ENCODE measurements around the gene KITLG.
"Not testable (repeated sequence)": the region's sequence is repeated elsewhere in the genome, so short reads cannot be mapped to it uniquely, and the experiment has no call there.

KITLG gene

GRCh38 chr12:88580051-88580871 is at the start of gene KITLG:
Gene KITLG (minus strand): TSS chr12:88580471. CDS start chr12:88580278, 193 bp downstream.
- DNase-seq = peak; percentile 92

GRCh38 chr12:88628856-88629509 is 48.7 kb upstream of the KITLG start:
- DNase-seq = no peak

GRCh38 chr12:88628035-88628434 is 47.8 kb upstream of the KITLG start:
- not testable (repeated sequence) for DNase-seq

GRCh38 chr12:88627501-88627900 is 47.2 kb upstream of the KITLG start:
- no peak for DNase-seq

- DNase-seq = no peak
Observed at GRCh38 chr12:88625356-88625755, 45.1 kb upstream of the KITLG start.

GRCh38 chr12:88624911-88625310 is 44.6 kb upstream of the KITLG start:
- no peak for DNase-seq

- DNase-seq = no peak
Observed at GRCh38 chr12:88623777-88624548, 43.7 kb upstream of the KITLG start.

GRCh38 chr12:88617352-88617751 is 37.1 kb upstream of the KITLG start:
- no peak for DNase-seq

- DNase-seq = no peak
Observed at GRCh38 chr12:88615490-88615889, 35.2 kb upstream of the KITLG start.

GRCh38 chr12:88604646-88605045 is 24.4 kb upstream of the KITLG start:
- no peak for DNase-seq

GRCh38 chr12:88600272-88600671 is 20.0 kb upstream of the KITLG start:
- no peak for DNase-seq

GRCh38 chr12:88597365-88597764 is 17.1 kb upstream of the KITLG start:
- DNase-seq = no peak

- no peak for DNase-seq
Observed at GRCh38 chr12:88595697-88596096, 15.4 kb upstream of the KITLG start.

GRCh38 chr12:88594780-88595179 is 14.5 kb upstream of the KITLG start:
- no peak for DNase-seq

- no peak for DNase-seq
Observed at GRCh38 chr12:88591343-88591742, 11.1 kb upstream of the KITLG start.

GRCh38 chr12:88590851-88591250 is 10.6 kb upstream of the KITLG start:
- DNase-seq = no peak

- no peak for DNase-seq
Observed at GRCh38 chr12:88585077-88585476, 4.8 kb upstream of the KITLG start.

- DNase-seq = peak; percentile 49
Observed at GRCh38 chr12:88579601-88580050, 645 bp downstream of the KITLG start.

GRCh38 chr12:88579161-88579517 is 1.1 kb downstream of the KITLG start:
- peak; percentile 72 for DNase-seq

GRCh38 chr12:88578276-88579160 is 1.8 kb downstream of the KITLG start:
- DNase-seq = peak; percentile 70

- peak; percentile 42 for DNase-seq
Observed at GRCh38 chr12:88577537-88577936, 2.7 kb downstream of the KITLG start.

GRCh38 chr12:88576866-88577265 is 3.4 kb downstream of the KITLG start:
- no peak for DNase-seq
